HG02981 (cell line): ENCODE measurements around the gene NEURL3.

ENCODE experiments used
- ATAC-seq: cut with Tn5 transposase; IDR thresholded peaks from one replicate; pipeline ENCODE4 v1.9.1; 2021; ENCODE audit warnings: mild to moderate bottlenecking, moderate library complexity; ENCODE audit not compliant: unreplicated experiment

Gene NEURL3

DNA sequence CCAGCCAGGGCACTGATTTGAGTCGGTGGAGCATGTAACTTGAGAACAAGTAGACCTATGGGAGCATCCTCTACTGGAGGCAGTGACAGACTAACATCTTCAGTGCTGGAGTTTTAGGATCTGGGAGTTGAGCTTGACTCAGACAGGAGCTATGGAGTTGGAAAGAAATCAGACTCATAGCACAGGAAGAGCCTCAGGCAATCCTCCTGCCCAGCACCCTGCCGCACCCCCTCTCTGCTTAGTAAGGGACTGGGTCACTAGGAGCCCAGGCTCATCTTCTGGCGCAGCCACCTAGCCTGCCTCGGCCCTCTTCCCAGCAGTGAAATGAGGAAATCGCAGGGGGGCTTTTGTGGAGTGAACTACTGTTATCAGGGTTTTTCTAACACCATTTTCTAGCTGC, 35.0 kb upstream of the NEURL3 start:
- no peak for ATAC-seq

DNA sequence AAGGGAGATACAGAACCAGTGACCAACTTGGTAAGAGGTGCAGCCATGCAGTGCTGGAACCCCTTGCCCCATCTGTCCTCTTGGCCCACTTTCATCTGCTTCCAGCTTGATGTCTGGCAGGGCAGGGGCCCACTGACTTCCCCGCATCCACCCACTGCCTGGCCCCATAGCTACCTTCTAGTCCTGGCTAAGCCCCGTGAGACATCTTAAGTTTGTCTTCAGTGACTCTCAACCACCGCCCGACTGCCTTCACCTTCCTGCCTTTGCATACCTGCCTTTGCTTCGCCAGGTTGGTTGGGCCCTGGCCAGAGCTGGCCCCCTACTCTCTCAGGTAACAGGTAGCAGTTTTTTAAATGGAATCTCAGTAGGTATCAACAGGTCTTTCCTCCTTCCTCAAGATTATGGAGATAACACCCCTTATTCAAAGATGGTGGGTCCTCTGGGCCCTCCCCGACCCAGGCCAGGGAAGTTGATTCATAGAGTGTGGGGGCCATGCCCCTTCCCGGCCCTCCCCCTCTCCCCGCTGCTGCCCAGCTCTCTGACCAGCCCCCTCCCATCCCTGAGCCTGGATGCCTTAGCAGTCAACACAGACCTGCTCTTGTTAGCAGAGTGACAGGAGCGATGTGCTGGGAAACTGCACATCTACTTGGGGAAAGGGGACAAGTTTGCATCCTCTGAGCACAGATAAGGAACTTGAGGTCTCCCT, 34.2 kb upstream of the NEURL3 start:
- no peak for ATAC-seq

DNA sequence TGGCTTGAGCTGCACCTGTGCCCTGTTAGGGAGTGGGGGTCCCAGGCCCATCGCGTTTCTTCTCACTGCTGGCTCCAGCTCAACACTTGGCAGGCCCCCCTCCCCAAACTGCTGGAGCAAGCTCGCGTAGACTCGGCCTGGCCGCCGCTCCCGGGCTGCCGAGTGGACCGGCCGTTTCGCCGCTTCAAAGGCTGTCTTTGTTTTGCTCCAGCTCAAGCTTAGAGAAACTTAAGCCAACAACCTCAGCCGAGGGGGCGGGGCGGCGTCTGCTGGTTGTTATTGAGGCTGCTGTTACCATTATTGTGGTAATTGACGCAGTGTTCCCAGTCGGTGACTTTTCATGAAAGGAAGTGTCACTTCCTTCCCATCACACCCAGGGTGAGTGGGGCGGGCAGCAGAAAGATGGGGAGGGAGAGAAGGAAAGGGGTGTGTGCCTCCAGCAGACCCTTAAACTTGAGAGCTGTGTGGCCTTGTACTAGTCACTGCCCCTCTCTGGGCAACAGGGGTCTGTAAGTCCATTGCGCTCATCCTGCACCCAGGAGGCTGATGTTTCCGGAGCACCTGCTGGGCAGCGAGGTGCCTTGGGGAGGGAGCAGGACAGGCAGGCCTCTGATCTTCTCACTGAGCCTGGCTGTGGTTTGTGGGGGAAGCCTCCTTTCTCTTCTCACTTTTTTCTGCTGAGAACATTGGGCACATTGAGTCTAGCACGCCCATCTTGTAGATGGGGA, 33.5 kb upstream of the NEURL3 start:
- no peak for ATAC-seq

GRCh38 chr2:96537734-96538486, 32.8 kb upstream of the NEURL3 start:
- ATAC-seq: no peak

DNA sequence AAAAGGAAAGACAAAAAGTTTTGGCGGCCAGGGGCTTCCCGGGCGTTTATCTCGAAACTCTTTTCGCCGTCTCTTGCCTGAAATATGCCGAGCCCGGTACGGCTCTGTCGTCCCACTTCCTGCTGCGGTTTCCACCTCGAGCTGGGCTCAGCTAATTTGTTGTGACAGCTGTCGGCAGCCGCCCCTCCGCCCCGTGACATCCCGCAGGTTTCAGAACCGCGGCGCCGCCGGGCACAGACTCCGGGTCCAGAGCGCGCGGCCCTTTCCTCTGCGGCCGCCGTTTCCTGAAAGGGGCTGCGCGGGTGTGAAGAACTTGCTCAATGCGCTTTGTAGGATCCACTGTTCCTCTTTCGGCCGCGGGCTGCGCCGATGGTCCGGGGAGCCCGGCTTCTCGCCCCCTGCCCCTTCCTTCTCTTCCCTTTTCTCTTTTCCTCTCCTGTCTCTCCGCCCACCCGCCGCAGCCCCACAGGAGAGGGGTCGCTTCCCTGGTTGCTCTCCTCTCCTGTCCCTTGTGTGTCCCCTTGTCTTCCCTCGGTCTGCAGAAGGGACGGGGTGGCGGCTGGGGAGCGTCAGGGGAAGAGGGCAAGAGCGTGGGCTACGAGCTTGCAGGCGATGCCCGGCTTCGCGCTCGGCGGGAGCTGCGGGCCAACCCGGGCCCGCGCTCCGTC, 32.0 kb upstream of the NEURL3 start:
- ATAC-seq: peak; percentile 46

DNA sequence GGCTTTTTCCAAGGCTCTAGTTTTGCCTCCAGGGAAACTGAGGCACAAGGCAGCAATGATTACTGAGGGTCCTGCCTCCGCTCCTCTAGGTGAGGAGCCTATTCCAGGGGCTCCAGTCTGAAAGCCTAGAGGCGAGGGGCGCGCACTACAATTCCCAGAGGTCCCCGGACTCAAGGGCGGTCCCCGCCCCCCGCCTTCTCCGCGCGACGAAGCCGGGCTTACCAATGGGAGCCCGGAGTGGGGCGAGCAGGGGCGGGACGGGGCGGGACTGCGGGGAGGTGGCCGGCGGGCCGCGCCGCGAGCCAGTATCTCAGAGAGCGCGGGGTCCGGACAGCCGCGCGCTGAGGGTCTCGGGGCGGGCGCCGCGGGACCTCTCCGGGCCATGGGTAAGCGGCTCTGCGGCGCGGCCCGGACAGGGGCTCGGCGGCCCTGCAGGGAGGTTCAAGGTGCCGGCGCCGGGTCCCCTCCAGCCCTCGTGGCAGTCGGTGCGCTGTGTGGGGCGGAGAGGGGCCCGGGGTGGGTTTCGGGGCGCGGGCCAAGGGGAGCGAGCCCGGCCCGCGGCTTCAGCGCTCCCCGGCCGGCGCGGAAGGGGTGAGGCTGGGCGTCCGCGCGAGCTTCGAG, 31.4 kb upstream of the NEURL3 start, which contains the start of gene ARID5A:
Gene ARID5A, plus strand, starts transcription at position 308 of the 621 bp plus-strand sequence. Its CDS starts 75 bp downstream, at position 383.
- peak; percentile 55 for ATAC-seq

DNA sequence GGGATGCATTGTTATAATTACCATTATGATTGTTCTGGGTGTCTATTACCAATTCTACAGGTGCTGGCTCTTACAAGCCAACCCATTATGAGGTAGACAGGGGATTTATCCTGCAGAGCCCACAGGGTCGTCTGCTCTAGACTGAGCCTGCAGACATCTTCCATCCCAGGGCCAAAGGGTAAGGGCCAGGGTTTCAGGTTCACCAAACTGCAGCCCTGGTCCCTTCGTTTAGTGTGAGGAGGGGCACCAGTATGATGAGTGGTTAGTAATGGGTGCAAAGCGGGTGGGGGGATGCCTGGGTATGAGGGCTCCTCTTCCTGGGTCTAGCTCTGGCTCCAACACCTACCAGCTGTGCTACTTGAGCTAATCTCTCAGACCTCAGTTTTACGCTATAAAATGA, 30.2 kb upstream of the NEURL3 start:
- ATAC-seq: no peak

- no peak for ATAC-seq
Observed at GRCh38 chr2:96534701-96535181, 29.6 kb upstream of the NEURL3 start.

- ATAC-seq: no peak
Observed at GRCh38 chr2:96534141-96534540, 29.0 kb upstream of the NEURL3 start.

GRCh38 chr2:96533292-96534073, 28.3 kb upstream of the NEURL3 start:
- ATAC-seq: no peak

- ATAC-seq: no peak
Observed at GRCh38 chr2:96532641-96533291, 27.6 kb upstream of the NEURL3 start.

- no peak for ATAC-seq
Observed at GRCh38 chr2:96531872-96532505, 26.8 kb upstream of the NEURL3 start.

- ATAC-seq: no peak
Observed at GRCh38 chr2:96531366-96531765, 26.2 kb upstream of the NEURL3 start.

- no peak for ATAC-seq
Observed at GRCh38 chr2:96530474-96531357, 25.6 kb upstream of the NEURL3 start.

GRCh38 chr2:96530144-96530430, 24.9 kb upstream of the NEURL3 start:
- ATAC-seq: no peak

GRCh38 chr2:96529376-96530143, 24.4 kb upstream of the NEURL3 start:
- no peak for ATAC-seq

DNA sequence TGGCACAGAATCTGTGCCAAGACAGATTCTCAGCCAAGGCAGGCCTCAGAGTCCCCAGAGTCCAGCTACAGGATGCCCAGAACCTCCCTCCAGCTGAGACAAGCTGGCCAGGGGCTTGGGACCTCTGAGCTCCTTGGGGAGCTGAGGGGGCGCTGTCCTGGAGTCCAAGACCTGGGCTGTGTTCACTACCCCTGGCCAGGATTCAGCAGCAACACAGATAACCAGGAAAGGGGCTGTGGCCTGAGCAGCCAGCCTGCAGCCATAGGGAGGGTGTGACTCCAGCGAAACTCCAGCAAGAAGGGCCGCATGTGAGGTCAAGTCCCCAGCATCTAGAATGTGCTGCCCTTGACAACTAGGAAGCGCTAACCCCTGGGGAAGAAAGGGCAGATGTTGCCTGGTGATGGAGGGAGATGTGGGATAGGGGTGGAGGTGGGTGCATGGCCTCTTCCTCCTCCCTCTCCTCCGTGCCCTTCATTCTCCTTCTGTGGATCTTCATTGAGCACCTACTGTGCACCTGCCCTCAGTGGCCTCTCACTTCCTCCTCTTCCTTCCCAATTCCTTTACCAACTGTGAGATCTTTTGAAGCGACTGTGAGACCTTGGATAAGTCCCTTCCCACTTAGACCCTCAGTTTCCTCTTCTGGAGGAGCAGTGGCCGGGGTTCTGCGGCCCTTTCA, 23.7 kb upstream of the NEURL3 start:
- no peak for ATAC-seq
